Measurements from ENCODE around the gene COL18A1.
"Not testable (repeated sequence)": the region's sequence is repeated elsewhere in the genome, so short reads cannot be mapped to it uniquely, and the experiment has no call there.

Gene COL18A1

GRCh38 chr21:45442686-45443594, 38.0 kb downstream of the COL18A1 start:
- not testable (repeated sequence) for DNase-seq

- no peak for DNase-seq
Measured at GRCh38 chr21:45443595-45444181, 38.7 kb downstream of the COL18A1 start.

GRCh38 chr21:45444385-45444784, 39.4 kb downstream of the COL18A1 start:
- DNase-seq: no peak

- DNase-seq: no peak
Measured at GRCh38 chr21:45445369-45445768, 40.4 kb downstream of the COL18A1 start.

- DNase-seq: no peak
Measured at GRCh38 chr21:45447821-45448220, 42.9 kb downstream of the COL18A1 start.

- DNase-seq: no peak
Measured at GRCh38 chr21:45448283-45448809, 43.4 kb downstream of the COL18A1 start.

GRCh38 chr21:45448810-45449657, 44.1 kb downstream of the COL18A1 start:
- DNase-seq: no peak

GRCh38 chr21:45449658-45450422, 44.9 kb downstream of the COL18A1 start:
- DNase-seq: no peak

- DNase-seq: no peak
Measured at GRCh38 chr21:45450423-45451090, 45.6 kb downstream of the COL18A1 start.

- no peak for DNase-seq
Measured at GRCh38 chr21:45451091-45451740, 46.3 kb downstream of the COL18A1 start.

- DNase-seq: no peak
Measured at GRCh38 chr21:45451771-45452182, 46.8 kb downstream of the COL18A1 start.

- DNase-seq: no peak
Measured at GRCh38 chr21:45452696-45453307, 47.8 kb downstream of the COL18A1 start.

GRCh38 chr21:45453308-45453950, 48.5 kb downstream of the COL18A1 start:
- no peak for DNase-seq

- DNase-seq: no peak
Measured at GRCh38 chr21:45454060-45454925, 49.3 kb downstream of the COL18A1 start.

GRCh38 chr21:45454926-45455673, 50.1 kb downstream of the COL18A1 start:
- DNase-seq: no peak

- no peak for DNase-seq
Measured at GRCh38 chr21:45455674-45456583, 51.0 kb downstream of the COL18A1 start.

GRCh38 chr21:45456584-45457160, 51.7 kb downstream of the COL18A1 start:
- DNase-seq: no peak
